GM23338 (cell line): ENCODE measurements around the gene SLC39A7. TPM values are rescaled to one million over a fixed set of nuclear protein-coding genes. Genes with fewer than 3 reads are reported as not detected.

Source experiments
- ATAC-seq: fragments of 200-7000 bp; cut with Tn5 transposase; 3 replicates; pipeline ENCODE4 v1.9.1; 2020
- DNase-seq: peaks from one replicate; pipeline ENCODE4 v3.0.0-alpha.2; 2015; ENCODE audit warnings: low spot score
- H2AFZ ChIP-seq: fragments of 200-600 bp; sonication (generic); 2 replicates; pipeline ENCODE4 v1.8.0; 2016; ENCODE audit warnings: antibody characterized with exemption, mild to moderate bottlenecking, moderate library complexity
- H3F3A ChIP-seq: fragments of 200-600 bp; sonication (generic); replicated peaks from 2 replicates; pipeline ENCODE4 v1.8.0; 2017; ENCODE audit warnings: antibody characterized with exemption, mixed run types, low read depth
- H3K27ac ChIP-seq: fragments of 200-600 bp; sonication (generic); 2 replicates; pipeline ENCODE4 v1.6.1; 2016; ENCODE audit warnings: low read depth
- H3K27me3 ChIP-seq: fragments of 200-600 bp; sonication (generic); 2 replicates; pipeline ENCODE4 v1.8.0; 2016; ENCODE audit warnings: mild to moderate bottlenecking, mixed run types, moderate library complexity; ENCODE audit not compliant: insufficient read depth
- H3K36me3 ChIP-seq: fragments of 200-600 bp; sonication (generic); 2 replicates; pipeline ENCODE4 v1.8.0; 2016; ENCODE audit warnings: mild to moderate bottlenecking; ENCODE audit not compliant: insufficient read depth
- H3K4me1 ChIP-seq: fragments of 200-600 bp; sonication (generic); 2 replicates; pipeline ENCODE4 v1.8.0; 2016; ENCODE audit warnings: mild to moderate bottlenecking, moderate library complexity; ENCODE audit not compliant: insufficient read depth
- H3K4me2 ChIP-seq: fragments of 200-600 bp; sonication (generic); 2 replicates; pipeline ENCODE4 v1.7.1; 2017; ENCODE audit warnings: mixed run types
- H3K4me3 ChIP-seq: fragments of 200-600 bp; sonication (generic); 2 replicates; pipeline ENCODE4 v1.6.1; 2016; ENCODE audit warnings: mixed run types
- H3K79me2 ChIP-seq: fragments of 200-600 bp; sonication (generic); replicated peaks from 2 replicates; pipeline ENCODE4 v1.8.0; 2017; ENCODE audit warnings: mild to moderate bottlenecking; ENCODE audit not compliant: insufficient read depth
- H3K9me2 ChIP-seq: fragments of 200-600 bp; sonication (generic); 2 replicates; pipeline ENCODE4 v1.8.0; 2017; ENCODE audit not compliant: insufficient read depth
- H4K20me1 ChIP-seq: fragments of 200-600 bp; sonication (generic); replicated peaks from 2 replicates; pipeline ENCODE4 v1.8.0; 2017; ENCODE audit warnings: mild to moderate bottlenecking; ENCODE audit not compliant: insufficient read depth
- H3K27ac Mint-ChIP-seq: 2 replicates; pipeline ENCODE4 v1.8.0; 2020; ENCODE audit warnings: inconsistent platforms, mild to moderate bottlenecking, moderate library complexity, mixed read lengths
- H3K27me3 Mint-ChIP-seq: 3 replicates; pipeline ENCODE4 v1.8.0; 2022; ENCODE audit warnings: low read depth, mild to moderate bottlenecking, moderate library complexity, mixed read lengths, inconsistent platforms; ENCODE audit not compliant: insufficient read depth, poor library complexity
- H3K36me3 Mint-ChIP-seq: 3 replicates; pipeline ENCODE4 v1.8.0; 2021; ENCODE audit warnings: low read depth, mild to moderate bottlenecking, inconsistent platforms, moderate library complexity, mixed read lengths
- H3K4me1 Mint-ChIP-seq: 3 replicates; pipeline ENCODE4 v1.8.0; 2020; ENCODE audit warnings: mild to moderate bottlenecking, inconsistent platforms, mixed read lengths
- H3K4me3 Mint-ChIP-seq: 3 replicates; pipeline ENCODE4 v1.8.0; 2021; ENCODE audit warnings: moderate library complexity, mild to moderate bottlenecking, inconsistent platforms, mixed read lengths
- H3K9me3 Mint-ChIP-seq: 3 replicates; pipeline ENCODE4 v1.8.0; 2020; ENCODE audit warnings: moderate library complexity, mild to moderate bottlenecking, inconsistent platforms, mixed read lengths
- CREB1 ChIP-seq: fragments of 250-450 bp; sonication (Bioruptor Pico); IDR thresholded peaks from 2 replicates; pipeline ENCODE4 v1.5.0; 2020; ENCODE audit warnings: low read depth, mild to moderate bottlenecking, moderate library complexity
- EZH2phosphoT487 ChIP-seq: fragments of 200-600 bp; sonication (generic); IDR thresholded peaks from one replicate; pipeline ENCODE4 v1.8.1; 2018; ENCODE audit warnings: antibody characterized with exemption; ENCODE audit not compliant: unreplicated experiment
- JUNB ChIP-seq: IDR thresholded peaks from one replicate; pipeline ENCODE4 v1.6.1; 2016; ENCODE audit warnings: antibody characterized with exemption; ENCODE audit not compliant: unreplicated experiment
- NANOG ChIP-seq: IDR thresholded peaks from 2 replicates; pipeline ENCODE4 v1.6.1; 2016; ENCODE audit warnings: antibody characterized with exemption, borderline replicate concordance
- POLR2AphosphoS5 ChIP-seq: IDR thresholded peaks from 2 replicates; pipeline ENCODE4 v1.6.1; 2016; ENCODE audit warnings: antibody characterized with exemption, low read depth
- ZNF114 ChIP-seq: fragments of 250-450 bp; sonication (Bioruptor Pico); IDR thresholded peaks from 2 replicates; pipeline ENCODE4 v1.5.0; 2020; ENCODE audit warnings: mild to moderate bottlenecking, moderate library complexity
- ZNF331 ChIP-seq: fragments of 250-450 bp; sonication (Bioruptor Pico); IDR thresholded peaks from 2 replicates; pipeline ENCODE4 v1.5.0; 2020; ENCODE audit warnings: low read depth, mild to moderate bottlenecking, moderate library complexity
- polyA plus RNA-seq: library from polyadenylated mRNA; unstranded; fragments of >200 nt; fragmentation: Nextera tagmentation; extraction: Ambion mirVana; gene quantifications from 2 replicates; pipeline ENCODE4 v1.2.1, GENCODE V29; 2016
- total RNA-seq: library from RNA; depleted of rRNA; stranded (reverse); fragments of >200 nt; shearing (Covaris generic); gene quantifications from 2 replicates; pipeline ENCODE4 v1.2.3, GENCODE V29; 2014
- TF ChIP-seq, protein P1 (sequence below), 2 experiments: fragments of 200-600 bp in 1 of 2; sonication (generic) in 1 of 2; conservative IDR thresholded peaks; 2 replicates each; pipeline versions ENCODE4 v1.5.1 to v1.6.1; 2016 to 2017; ENCODE audit warnings: antibody characterized with exemption in 2 of 2, low read depth in 2 of 2, mild to moderate bottlenecking in 2 of 2, moderate library complexity in 1 of 2
- TF ChIP-seq, protein P2 (sequence below): IDR thresholded peaks from one replicate; pipeline ENCODE4 v1.6.1; 2018; ENCODE audit warnings: antibody characterized with exemption; ENCODE audit not compliant: unreplicated experiment
- TF ChIP-seq, protein P3 (sequence below): fragments of 250-450 bp; sonication (Bioruptor Pico); IDR thresholded peaks from 2 replicates; pipeline ENCODE4 v1.5.0; 2020; ENCODE audit warnings: mild to moderate bottlenecking, moderate library complexity
- TF ChIP-seq, protein P4 (sequence below): IDR thresholded peaks from 2 replicates; pipeline ENCODE4 v1.6.1; 2016; ENCODE audit warnings: antibody characterized with exemption

SLC39A7 gene
- total and polyA plus RNA-seq, 2 experiments from 2014 or later: 9.0 to 75.9 TPM

DNA sequence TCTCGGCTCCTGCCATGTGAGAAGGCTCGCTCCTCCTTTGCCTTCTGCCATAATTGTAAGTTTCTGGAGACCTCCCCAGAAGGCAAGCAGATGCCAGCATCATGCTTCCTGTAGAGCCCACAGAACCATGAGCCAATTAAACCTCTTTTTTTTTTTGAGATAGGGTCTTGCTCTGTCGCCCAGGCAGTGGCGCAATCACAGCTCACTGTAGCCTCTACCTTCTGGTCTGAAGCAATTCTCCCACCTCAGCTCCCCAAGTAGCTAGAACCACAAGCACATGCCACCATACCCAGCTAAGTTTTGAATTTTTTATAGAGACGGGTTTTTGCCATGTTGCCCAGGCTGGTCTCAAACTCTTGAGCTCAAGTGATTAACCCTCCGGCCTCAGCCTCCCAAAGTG lies 36.2 kb downstream of the SLC39A7 start:
- no peaks in the 10 kb centered on the region for H3F3A ChIP-seq
- H3K36me3 Mint-ChIP-seq: no peaks in the 10 kb centered on the region
- no peaks in the 10 kb centered on the region for H3K79me2 ChIP-seq
- H3K4me2 ChIP-seq: no peak overlapping the region
- no peak overlapping the region for H3K4me3 ChIP-seq
- H3K4me3 Mint-ChIP-seq: no peak overlapping the region
- H3K4me1 Mint-ChIP-seq: peaks cover 14% of the 10 kb centered on the region
- TF ChIP-seq, protein P1, sequence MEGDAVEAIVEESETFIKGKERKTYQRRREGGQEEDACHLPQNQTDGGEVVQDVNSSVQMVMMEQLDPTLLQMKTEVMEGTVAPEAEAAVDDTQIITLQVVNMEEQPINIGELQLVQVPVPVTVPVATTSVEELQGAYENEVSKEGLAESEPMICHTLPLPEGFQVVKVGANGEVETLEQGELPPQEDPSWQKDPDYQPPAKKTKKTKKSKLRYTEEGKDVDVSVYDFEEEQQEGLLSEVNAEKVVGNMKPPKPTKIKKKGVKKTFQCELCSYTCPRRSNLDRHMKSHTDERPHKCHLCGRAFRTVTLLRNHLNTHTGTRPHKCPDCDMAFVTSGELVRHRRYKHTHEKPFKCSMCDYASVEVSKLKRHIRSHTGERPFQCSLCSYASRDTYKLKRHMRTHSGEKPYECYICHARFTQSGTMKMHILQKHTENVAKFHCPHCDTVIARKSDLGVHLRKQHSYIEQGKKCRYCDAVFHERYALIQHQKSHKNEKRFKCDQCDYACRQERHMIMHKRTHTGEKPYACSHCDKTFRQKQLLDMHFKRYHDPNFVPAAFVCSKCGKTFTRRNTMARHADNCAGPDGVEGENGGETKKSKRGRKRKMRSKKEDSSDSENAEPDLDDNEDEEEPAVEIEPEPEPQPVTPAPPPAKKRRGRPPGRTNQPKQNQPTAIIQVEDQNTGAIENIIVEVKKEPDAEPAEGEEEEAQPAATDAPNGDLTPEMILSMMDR (conservative IDR thresholded peaks at IDR 0.05; ENCODE audit: low read depth in 2 of 2): no peak
- TF ChIP-seq CREB1 (CRISPR knock-in tag) (no peak), ZNF114 (no peak), POLR2AphosphoS5 (no peak), NANOG (no peak), EZH2phosphoT487 (no peak), JUNB (no peak), ZNF331 (CRISPR knock-in tag) (no peak)
- TF ChIP-seq, protein P2, sequence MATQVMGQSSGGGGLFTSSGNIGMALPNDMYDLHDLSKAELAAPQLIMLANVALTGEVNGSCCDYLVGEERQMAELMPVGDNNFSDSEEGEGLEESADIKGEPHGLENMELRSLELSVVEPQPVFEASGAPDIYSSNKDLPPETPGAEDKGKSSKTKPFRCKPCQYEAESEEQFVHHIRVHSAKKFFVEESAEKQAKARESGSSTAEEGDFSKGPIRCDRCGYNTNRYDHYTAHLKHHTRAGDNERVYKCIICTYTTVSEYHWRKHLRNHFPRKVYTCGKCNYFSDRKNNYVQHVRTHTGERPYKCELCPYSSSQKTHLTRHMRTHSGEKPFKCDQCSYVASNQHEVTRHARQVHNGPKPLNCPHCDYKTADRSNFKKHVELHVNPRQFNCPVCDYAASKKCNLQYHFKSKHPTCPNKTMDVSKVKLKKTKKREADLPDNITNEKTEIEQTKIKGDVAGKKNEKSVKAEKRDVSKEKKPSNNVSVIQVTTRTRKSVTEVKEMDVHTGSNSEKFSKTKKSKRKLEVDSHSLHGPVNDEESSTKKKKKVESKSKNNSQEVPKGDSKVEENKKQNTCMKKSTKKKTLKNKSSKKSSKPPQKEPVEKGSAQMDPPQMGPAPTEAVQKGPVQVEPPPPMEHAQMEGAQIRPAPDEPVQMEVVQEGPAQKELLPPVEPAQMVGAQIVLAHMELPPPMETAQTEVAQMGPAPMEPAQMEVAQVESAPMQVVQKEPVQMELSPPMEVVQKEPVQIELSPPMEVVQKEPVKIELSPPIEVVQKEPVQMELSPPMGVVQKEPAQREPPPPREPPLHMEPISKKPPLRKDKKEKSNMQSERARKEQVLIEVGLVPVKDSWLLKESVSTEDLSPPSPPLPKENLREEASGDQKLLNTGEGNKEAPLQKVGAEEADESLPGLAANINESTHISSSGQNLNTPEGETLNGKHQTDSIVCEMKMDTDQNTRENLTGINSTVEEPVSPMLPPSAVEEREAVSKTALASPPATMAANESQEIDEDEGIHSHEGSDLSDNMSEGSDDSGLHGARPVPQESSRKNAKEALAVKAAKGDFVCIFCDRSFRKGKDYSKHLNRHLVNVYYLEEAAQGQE: no peak
- TF ChIP-seq, protein P3, sequence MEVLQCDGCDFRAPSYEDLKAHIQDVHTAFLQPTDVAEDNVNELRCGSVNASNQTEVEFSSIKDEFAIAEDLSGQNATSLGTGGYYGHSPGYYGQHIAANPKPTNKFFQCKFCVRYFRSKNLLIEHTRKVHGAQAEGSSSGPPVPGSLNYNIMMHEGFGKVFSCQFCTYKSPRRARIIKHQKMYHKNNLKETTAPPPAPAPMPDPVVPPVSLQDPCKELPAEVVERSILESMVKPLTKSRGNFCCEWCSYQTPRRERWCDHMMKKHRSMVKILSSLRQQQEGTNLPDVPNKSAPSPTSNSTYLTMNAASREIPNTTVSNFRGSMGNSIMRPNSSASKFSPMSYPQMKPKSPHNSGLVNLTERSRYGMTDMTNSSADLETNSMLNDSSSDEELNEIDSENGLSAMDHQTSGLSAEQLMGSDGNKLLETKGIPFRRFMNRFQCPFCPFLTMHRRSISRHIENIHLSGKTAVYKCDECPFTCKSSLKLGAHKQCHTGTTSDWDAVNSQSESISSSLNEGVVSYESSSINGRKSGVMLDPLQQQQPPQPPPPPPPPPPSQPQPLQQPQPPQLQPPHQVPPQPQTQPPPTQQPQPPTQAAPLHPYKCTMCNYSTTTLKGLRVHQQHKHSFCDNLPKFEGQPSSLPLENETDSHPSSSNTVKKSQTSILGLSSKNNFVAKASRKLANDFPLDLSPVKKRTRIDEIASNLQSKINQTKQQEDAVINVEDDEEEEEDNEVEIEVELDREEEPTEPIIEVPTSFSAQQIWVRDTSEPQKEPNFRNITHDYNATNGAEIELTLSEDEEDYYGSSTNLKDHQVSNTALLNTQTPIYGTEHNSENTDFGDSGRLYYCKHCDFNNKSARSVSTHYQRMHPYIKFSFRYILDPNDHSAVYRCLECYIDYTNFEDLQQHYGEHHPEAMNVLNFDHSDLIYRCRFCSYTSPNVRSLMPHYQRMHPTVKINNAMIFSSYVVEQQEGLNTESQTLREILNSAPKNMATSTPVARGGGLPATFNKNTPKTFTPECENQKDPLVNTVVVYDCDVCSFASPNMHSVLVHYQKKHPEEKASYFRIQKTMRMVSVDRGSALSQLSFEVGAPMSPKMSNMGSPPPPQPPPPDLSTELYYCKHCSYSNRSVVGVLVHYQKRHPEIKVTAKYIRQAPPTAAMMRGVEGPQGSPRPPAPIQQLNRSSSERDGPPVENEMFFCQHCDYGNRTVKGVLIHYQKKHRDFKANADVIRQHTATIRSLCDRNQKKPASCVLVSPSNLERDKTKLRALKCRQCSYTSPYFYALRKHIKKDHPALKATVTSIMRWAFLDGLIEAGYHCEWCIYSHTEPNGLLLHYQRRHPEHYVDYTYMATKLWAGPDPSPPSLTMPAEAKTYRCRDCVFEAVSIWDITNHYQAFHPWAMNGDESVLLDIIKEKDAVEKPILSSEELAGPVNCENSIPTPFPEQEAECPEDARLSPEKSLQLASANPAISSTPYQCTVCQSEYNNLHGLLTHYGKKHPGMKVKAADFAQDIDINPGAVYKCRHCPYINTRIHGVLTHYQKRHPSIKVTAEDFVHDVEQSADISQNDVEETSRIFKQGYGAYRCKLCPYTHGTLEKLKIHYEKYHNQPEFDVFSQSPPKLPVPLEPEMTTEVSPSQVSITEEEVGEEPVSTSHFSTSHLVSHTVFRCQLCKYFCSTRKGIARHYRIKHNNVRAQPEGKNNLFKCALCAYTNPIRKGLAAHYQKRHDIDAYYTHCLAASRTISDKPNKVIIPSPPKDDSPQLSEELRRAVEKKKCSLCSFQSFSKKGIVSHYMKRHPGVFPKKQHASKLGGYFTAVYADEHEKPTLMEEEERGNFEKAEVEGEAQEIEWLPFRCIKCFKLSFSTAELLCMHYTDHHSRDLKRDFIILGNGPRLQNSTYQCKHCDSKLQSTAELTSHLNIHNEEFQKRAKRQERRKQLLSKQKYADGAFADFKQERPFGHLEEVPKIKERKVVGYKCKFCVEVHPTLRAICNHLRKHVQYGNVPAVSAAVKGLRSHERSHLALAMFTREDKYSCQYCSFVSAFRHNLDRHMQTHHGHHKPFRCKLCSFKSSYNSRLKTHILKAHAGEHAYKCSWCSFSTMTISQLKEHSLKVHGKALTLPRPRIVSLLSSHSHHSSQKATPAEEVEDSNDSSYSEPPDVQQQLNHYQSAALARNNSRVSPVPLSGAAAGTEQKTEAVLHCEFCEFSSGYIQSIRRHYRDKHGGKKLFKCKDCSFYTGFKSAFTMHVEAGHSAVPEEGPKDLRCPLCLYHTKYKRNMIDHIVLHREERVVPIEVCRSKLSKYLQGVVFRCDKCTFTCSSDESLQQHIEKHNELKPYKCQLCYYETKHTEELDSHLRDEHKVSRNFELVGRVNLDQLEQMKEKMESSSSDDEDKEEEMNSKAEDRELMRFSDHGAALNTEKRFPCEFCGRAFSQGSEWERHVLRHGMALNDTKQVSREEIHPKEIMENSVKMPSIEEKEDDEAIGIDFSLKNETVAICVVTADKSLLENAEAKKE (CRISPR knock-in tag): no peak
- TF ChIP-seq, protein P4, sequence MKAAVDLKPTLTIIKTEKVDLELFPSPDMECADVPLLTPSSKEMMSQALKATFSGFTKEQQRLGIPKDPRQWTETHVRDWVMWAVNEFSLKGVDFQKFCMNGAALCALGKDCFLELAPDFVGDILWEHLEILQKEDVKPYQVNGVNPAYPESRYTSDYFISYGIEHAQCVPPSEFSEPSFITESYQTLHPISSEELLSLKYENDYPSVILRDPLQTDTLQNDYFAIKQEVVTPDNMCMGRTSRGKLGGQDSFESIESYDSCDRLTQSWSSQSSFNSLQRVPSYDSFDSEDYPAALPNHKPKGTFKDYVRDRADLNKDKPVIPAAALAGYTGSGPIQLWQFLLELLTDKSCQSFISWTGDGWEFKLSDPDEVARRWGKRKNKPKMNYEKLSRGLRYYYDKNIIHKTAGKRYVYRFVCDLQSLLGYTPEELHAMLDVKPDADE: no peak
- DNase-seq: no peak
- no peaks in the 10 kb centered on the region for H3K36me3 ChIP-seq
- peaks cover 5% of the 10 kb centered on the region; the same call in 1 of the 2 replicates for H3K9me2 ChIP-seq
- no peak overlapping the region for H3K27ac Mint-ChIP-seq
- H3K9me3 Mint-ChIP-seq: no peaks in the 10 kb centered on the region
- no peak for ATAC-seq
- H3K27me3 ChIP-seq: peaks cover 10% of the 10 kb centered on the region; the same call in 1 of the 2 replicates
- H2AFZ ChIP-seq: no peak overlapping the region
- H3K27ac ChIP-seq: no peak overlapping the region
- H4K20me1 ChIP-seq: no peaks in the 10 kb centered on the region
- peaks cover 9% of the 10 kb centered on the region for H3K4me1 ChIP-seq
- peaks cover 11% of the 10 kb centered on the region for H3K27me3 Mint-ChIP-seq
